Pancreas (tissue), 10 donors: Measurements from ENCODE around the gene GRIN2A. TPM values are rescaled to one million over a fixed set of nuclear protein-coding genes. Genes with fewer than 3 reads are reported as not detected.
A peak's percentile ranks its signal among the peaks of the same experiment; 100 is the strongest.

Source experiments
- ATAC-seq, 4 donors: fragments of 200-7000 bp; cut with Tn5 transposase; one replicate each; pipeline versions ENCODE4 v1.8.0 to v1.9.1; 2020; ENCODE audit warnings: mild to moderate bottlenecking in 4 of 4, moderate library complexity in 4 of 4
- DNase-seq, 6 donors: peaks; one replicate each; pipeline ENCODE4 v3.0.0-alpha.2; 2020
- FAIRE-seq: peaks from 2 replicates; lab custom pipeline; 2012; peaks lifted over from hg19 to GRCh38; lab: Jason Lieb, UNC
- H3K27ac ChIP-seq, 4 donors: fragments of 200-600 bp; sonication (generic); 1 replicate in 3 of 4; 2 replicates in 1 of 4; pipeline versions ENCODE4 v1.5.0 to v1.8.0; 2020
- H3K27me3 ChIP-seq, 4 donors: fragments of 200-600 bp; one replicate each; pipeline ENCODE4 v1.8.0; 2021
- H3K36me3 ChIP-seq, 3 donors: fragments of 200-600 bp; sonication (generic) in 1 of 3; one replicate each; pipeline versions ENCODE4 v1.5.0 to v1.8.0; 2020 to 2021
- H3K4me1 ChIP-seq, 3 donors: fragments of 200-600 bp; one replicate each; pipeline ENCODE4 v1.8.0; 2021
- H3K4me3 ChIP-seq, 4 donors: fragments of 200-600 bp; sonication (generic) in 2 of 4; one replicate each; pipeline versions ENCODE4 v1.5.0 to v1.8.0; 2020 to 2021
- H3K9me3 ChIP-seq, 4 donors: fragments of 200-600 bp; one replicate each; pipeline ENCODE4 v1.8.0; 2021
- WGBS, 2 donors: extraction: QIAGEN DNeasy Blood & Tissue Kit; methylation state at CpG; one replicate each; pipeline ENCODE4 v1.1.7; 2013; 5-methylcytosine and 5-hydroxymethylcytosine counted together
- intact Hi-C, 3 donors: fragments of 100-400 bp; cut with DNase I; formaldehyde crosslinking; loops; one replicate each; pipeline versions ENCODE4 v1.11.1 to v1.14.2; 2022
- polyA plus RNA-seq, 2 donors: library from polyadenylated mRNA; stranded (reverse); fragments of 200-250 nt; gene quantifications; one replicate each; pipeline ENCODE4 v1.2.3, GENCODE V29; 2013
- total RNA-seq, 6 donors: library from RNA; stranded (reverse); fragmentation: NEBNext Ultra II Directional in 4 of 6; extraction: Animal tissue kit (Norgen Biotek cat#: 25700) in 4 of 6; gene quantifications; one replicate each; pipeline versions ENCODE4 v1.2.1 to v1.2.4, GENCODE V29; 2021 to 2023
- TF ChIP-seq, protein P1 (sequence below), 4 donors: fragments of 200-600 bp; sonication (generic) in 3 of 4; IDR thresholded peaks; one replicate each; pipeline versions ENCODE4 v1.5.0 to v1.8.0; 2021; ENCODE audit warnings: antibody characterized with exemption in 4 of 4
- donor health status: healthy with polysubstance abuse.
- donor health status: DM: no; HTN: no; CAD: no; lungs with moderate emphysema.
- donor health status: DM: no; HTN: no; CAD: no.
- donor health status: control.
- donor health status: control.
- donor health status: Bipolar disorder and iron deficiency.
- donor health status: DM: yes; HTN: yes; CAD: no.
- donor health status: DM: no; HTN: no; CAD: no.
- donor health status: DM: no; HTN: no; CAD: no.
- donor health status: DM: yes; HTN: yes; CAD: no.

Gene GRIN2A
- total and polyA plus RNA-seq, 8 donors = 0.09 to 2.2 (median 0.32) TPM

DNA sequence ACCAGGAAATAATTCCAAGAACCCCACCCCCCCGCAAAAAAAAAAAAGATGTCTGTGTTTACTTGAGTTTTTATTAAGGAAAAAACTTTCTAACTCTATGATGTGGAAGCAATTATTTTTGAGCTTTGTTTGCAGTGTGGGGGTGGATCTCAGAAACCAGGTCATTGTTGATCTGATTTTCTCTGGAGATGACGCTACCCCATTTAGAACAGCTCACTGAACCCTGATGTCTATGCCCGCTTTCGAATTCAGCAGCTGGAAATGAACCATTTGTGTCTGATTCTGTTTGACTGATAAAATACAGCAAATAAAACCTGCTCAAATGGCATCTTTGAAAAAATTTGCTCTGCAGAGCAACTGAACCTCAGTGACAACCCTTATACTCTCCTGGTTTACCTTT, 368.6 kb downstream of the GRIN2A start:
- Histone ChIP-seq H3K27me3 (no peaks in the 10 kb centered on the region), H3K4me1 (no peaks in the 10 kb centered on the region), H3K27ac (no peak overlapping the region), H3K9me3 (no peaks in the 10 kb centered on the region), H3K4me3 (no peak overlapping the region), H3K36me3 (no peaks in the 10 kb centered on the region)
- ATAC-seq = peak in 1 of 4 donors; percentile 66
- 70 to 73% methylated on average over 4 of the region's 4 CpGs for WGBS, 2 donors
- FAIRE-seq = no peak
- intact Hi-C loops = no loop called here
- DNase-seq = no peak
- TF ChIP-seq, protein P1, sequence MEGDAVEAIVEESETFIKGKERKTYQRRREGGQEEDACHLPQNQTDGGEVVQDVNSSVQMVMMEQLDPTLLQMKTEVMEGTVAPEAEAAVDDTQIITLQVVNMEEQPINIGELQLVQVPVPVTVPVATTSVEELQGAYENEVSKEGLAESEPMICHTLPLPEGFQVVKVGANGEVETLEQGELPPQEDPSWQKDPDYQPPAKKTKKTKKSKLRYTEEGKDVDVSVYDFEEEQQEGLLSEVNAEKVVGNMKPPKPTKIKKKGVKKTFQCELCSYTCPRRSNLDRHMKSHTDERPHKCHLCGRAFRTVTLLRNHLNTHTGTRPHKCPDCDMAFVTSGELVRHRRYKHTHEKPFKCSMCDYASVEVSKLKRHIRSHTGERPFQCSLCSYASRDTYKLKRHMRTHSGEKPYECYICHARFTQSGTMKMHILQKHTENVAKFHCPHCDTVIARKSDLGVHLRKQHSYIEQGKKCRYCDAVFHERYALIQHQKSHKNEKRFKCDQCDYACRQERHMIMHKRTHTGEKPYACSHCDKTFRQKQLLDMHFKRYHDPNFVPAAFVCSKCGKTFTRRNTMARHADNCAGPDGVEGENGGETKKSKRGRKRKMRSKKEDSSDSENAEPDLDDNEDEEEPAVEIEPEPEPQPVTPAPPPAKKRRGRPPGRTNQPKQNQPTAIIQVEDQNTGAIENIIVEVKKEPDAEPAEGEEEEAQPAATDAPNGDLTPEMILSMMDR (IDR thresholded peaks at IDR 0.05) = no peak

DNA sequence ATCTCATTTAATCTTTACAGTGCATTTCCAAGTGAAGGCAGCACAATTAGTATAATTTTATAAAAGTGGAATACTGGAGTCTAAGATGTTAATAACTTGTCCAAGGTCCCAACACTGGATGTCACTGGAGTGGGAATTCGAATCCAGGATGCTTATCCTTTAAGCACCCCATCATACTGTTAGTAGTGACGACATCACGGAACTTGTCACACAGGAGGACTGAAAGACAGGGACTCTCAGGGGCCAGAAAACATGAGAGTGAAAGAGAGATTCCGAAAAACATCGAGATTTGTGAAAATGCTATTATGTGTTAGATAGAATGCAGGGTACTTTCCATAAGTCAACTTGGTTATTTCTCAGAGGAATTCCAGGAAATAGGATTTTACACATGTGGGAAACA, 374.0 kb downstream of the GRIN2A start:
- no peak overlapping the region for H3K27ac ChIP-seq
- FAIRE-seq (no peak), ATAC-seq (no peak), DNase-seq (no peak)
- H3K9me3 ChIP-seq = no peaks in the 10 kb centered on the region
- 66 to 83% methylated on average over 5 of the region's 5 CpGs for WGBS, 2 donors
- no peaks in the 10 kb centered on the region for H3K4me1 ChIP-seq
- H3K36me3 ChIP-seq = no peaks in the 10 kb centered on the region
- intact Hi-C loops = no loop called here
- peaks cover 0 to 3% (median 0%) of the 10 kb centered on the region in 4 donors for H3K27me3 ChIP-seq
- TF ChIP-seq, protein P1 (IDR thresholded peaks at IDR 0.05) = no peak
- no peak overlapping the region for H3K4me3 ChIP-seq

- WGBS, 2 donors = 78 to 92% methylated on average over 3 of the region's 3 CpGs
- intact Hi-C loops = no loop called here
- Histone ChIP-seq H3K9me3 (no peaks in the 10 kb centered on the region), H3K36me3 (no peaks in the 10 kb centered on the region), H3K27ac (no peak overlapping the region), H3K27me3 (peaks cover 0 to 3% (median 0%) of the 10 kb centered on the region in 4 donors), H3K4me1 (no peaks in the 10 kb centered on the region), H3K4me3 (no peak overlapping the region)
- TF ChIP-seq, protein P1 (IDR thresholded peaks at IDR 0.05) = no peak
- ATAC-seq (no peak), FAIRE-seq (no peak), DNase-seq (no peak)
Measured at GRCh38 chr16:9807302-9807701, 374.9 kb downstream of the GRIN2A start.

DNA sequence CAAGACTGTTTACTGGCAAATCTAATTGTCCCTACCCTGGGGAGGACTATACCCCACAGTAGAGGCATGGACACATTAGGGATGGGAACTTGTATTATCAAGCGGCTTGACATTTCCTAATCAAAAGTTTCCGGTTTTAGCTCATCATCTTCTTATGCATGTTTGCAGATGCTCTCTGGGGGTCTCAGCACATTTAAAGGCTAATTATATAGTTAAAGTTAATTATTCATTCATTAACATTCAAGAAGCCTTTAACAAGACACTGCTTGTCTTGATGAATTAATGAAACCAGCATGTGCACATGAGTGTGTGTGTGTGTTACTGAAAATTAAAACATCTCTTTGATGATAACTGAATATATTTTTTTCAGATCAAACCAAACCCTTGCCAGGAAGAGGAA, 377.1 kb downstream of the GRIN2A start:
- H3K4me3 ChIP-seq = no peak overlapping the region
- TF ChIP-seq, protein P1 (IDR thresholded peaks at IDR 0.05) = no peak
- no peak for FAIRE-seq
- H3K27ac ChIP-seq = no peak overlapping the region
- DNase-seq = no peak
- no peaks in the 10 kb centered on the region for H3K36me3 ChIP-seq
- no peaks in the 10 kb centered on the region for H3K9me3 ChIP-seq
- WGBS, 2 donors = 75 to 88% methylated on average over 2 of the region's 2 CpGs
- peaks cover 0 to 3% (median 0%) of the 10 kb centered on the region in 4 donors for H3K27me3 ChIP-seq
- no peak for ATAC-seq
- H3K4me1 ChIP-seq = no peaks in the 10 kb centered on the region
- intact Hi-C loops = no loop called here

DNA sequence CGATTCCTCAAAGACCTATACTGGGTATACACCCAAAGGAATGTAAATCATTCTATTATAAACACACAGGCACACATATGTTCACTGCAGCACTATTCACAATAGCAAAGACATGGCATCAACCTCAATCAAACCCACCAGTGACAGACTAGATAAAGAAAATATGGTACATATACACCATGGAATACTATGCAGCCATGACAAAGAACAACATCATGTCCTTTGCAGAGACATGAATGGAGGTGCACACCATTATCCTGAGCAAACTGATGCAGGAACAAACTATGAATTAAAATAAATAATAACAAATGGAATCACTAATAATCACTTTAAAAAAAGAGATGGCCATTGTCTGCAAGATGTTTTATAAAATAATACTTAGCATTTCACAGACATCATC, 380.1 kb downstream of the GRIN2A start:
- Histone ChIP-seq H3K27ac (no peak overlapping the region), H3K9me3 (no peaks in the 10 kb centered on the region), H3K4me3 (no peak overlapping the region), H3K36me3 (no peaks in the 10 kb centered on the region), H3K4me1 (no peaks in the 10 kb centered on the region), H3K27me3 (peaks cover 0 to 3% (median 0%) of the 10 kb centered on the region in 4 donors)
- DNase-seq (no peak), ATAC-seq (no peak), FAIRE-seq (no peak)
- intact Hi-C loops = no loop called here
- 79 to 92% methylated on average over 1 of the region's 1 CpG for WGBS, 2 donors
- TF ChIP-seq, protein P1 (IDR thresholded peaks at IDR 0.05) = no peak
